GM21786 (cell line): ENCODE data around the gene USP2.

ENCODE experiments used
- ATAC-seq: cut with Tn5 transposase; IDR thresholded peaks from one replicate; pipeline ENCODE4 v1.9.1; 2021; ENCODE audit not compliant: unreplicated experiment

Gene USP2

DNA sequence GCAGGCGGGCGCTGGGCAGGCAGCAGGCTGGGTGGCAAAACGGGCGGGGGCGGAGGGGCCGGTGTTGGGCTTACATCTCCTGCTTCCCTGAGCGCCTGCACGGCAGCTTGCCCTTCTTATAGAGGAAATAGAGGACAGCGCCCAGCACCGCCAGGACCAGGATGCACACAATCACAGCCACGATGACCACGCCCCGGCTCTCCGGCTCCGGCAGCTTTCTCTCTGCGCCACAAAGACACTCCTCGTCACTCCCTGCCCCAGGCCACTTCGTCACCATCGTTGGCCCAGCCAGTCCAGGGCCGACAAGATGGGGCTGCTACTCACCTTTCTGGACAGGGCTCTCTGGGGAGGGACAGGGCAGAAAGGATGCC lies 70.8 kb downstream of the USP2 start:
- ATAC-seq: no peak

DNA sequence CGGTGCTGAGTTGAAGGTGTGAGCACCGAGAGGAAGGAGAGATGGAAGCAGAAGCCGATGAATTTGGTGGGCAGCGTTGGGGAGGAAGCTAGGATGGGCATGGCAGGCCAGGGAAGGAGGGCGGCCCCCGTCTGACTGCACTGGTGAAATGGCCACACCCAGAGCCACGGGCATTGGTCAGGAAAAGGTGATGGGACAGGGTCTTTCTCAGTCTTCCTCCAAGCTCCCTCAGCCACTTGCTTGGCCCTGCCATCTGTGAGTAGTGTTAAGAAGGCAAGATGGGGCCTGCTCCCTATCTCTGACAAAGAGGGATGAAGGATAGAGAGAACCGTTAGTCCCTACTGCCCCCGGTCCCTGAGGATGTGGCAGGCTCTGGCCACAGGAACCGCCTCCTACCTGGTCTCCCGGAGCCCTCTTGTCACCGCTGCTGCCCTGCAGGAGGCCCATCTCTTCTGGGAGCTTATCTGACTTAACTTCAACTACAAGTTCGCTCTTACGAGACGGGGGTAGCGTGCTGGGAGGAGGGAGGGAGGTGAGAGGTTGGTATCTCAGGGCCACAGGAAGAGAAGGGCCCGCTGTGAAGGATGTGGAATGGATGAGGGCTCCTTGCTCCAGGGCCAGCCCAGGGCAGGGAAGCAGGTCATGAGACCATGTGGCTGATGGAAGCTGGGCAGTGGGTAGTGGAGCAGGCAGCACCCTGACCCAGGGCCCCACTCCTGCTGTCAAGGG lies 71.4 kb downstream of the USP2 start:
- ATAC-seq: no peak

DNA sequence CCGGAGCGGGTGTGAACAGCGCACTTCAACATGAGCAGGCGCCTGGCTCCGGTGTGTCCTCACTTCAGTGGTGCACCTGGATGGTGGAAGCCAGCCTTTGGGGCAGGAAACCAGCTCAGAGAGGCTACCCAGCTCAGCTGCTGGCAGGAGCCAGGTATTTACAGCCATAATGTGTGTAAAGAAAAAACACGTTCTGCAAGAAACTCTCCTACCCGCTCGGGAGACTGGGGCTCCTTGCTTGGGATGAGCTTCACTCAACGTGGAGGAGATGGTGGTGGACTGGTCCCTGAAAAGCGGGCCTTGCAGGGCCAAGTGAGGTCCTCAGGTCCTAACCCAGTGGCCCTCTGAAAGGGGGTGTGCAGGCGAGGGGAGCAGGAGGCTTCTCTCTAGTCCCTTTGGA lies 72.1 kb downstream of the USP2 start:
- ATAC-seq: no peak

DNA sequence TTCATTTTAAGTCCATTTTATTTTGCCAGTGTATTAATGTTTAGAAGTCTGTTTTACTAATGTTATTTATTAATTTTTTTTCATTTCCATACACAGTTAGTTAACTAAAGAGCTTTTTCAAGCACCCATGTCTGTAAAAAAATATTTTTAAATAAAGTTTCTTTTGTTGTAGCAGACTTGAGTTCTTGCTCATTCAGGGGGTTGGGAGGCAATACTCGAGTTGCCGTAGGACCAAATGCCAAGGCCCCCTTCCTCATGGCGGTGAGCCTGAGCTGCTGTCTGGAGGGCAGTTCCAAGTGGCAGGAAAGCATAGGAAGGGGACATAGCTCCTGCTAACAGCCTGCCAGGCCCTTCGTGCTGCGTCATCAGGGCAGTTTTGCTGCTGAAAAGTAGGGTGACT lies 73.5 kb downstream of the USP2 start:
- ATAC-seq: no peak

DNA sequence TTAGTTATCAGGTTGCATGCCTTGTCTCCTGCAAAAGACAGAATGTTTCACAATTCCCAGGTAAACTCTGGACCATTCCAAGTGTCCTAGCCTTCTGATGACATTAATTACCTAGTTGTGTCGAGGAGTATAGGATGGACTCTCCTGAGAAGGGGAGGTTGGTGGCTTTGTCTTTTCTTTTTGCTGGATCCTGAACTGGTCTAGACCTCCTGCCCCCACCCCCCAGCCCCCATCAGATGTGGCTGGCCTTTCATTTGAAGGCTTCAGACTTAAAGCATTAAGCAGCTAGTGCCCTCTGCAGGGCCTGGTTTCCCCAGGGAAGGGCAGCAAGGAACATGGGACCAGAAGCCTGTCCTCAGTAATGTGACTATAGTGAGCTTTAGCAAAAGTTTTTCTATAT lies 74.3 kb downstream of the USP2 start:
- ATAC-seq: no peak

DNA sequence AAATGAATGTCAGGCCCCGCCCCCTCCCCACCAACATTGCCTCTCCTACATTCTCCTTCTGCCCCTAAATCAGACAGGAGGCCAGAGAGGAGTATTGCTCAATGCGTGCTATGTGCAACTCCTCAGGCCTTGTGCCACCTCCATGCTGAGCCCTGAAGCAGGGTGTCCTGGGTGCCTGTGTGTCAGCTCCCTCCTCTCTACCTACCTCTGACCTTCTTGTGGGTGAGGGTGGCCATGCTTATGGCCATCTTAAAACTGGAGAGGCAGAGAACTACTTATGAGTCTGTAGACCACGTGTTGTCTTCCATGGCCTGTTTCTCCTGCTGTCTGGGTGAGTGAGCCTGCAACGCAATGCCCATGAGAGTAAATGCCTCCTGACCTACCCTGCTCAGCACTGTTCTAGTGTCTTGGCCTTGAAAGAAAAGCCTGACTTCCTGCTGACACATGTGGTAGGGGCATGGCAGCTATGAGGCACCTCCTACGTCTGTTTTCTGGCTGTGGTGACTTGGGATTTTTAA lies 75.1 kb downstream of the USP2 start:
- ATAC-seq: no peak

DNA sequence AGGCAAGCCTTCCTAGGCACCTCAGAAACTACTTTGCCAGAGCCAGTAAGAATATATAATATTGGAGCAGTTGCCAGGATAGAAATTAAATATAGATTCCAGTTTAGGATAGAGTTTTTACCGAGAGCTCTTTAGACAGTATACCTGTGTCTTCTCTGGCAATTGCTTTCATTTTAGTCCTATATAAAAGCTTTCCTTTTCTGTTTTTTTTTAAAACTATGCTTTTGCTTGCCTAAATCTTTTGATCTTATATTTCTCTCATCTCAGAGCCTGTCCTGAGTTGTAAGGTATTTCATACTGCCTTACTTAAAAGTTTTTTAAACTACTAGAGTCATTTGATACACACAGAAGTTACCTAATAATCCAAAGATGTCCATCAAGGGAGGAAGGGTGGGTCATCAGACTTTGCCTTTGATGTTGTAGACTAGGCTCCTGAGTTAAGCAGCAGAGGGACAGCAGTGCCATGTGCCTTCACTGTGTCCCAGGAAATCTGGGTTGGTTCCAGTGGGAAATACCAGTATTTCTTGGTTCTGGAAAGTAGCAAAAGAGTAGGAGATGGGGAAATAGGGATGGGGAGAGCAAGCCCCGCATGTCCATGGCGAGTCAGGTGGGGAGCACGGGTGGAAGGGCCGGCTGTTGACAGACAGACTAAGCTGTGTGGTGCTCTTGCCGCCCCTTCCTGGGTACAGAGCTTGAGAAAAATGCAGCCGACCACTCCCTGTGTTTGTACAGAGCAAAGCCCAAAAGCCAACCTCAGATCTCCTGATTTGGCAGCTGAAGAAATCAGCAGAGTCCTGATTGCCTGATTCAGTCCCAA lies 75.7 kb downstream of the USP2 start:
- no peak for ATAC-seq
